Stimulated activated naive CD8-positive, alpha-beta T cell treated with anti-CD3 and anti-CD28 coated beads, Interleukin-15, amount 100 ng/mL, for 72 hours (primary cell): ENCODE data around the gene MEF2D.

Experiments used
- ATAC-seq: fragments of 150-1000 bp; cut with Tn5 transposase; 2 replicates; pipeline ENCODE4 v1.10.0; 2021; ENCODE audit warnings: mild to moderate bottlenecking, moderate library complexity
- DNase-seq, 2 donors: peaks; one replicate each; pipeline ENCODE4 v3.0.0; 2021 to 2022
- H3K27ac Mint-ChIP-seq, 2 donors: one replicate each; pipeline ENCODE4 v1.8.0; 2022; ENCODE audit warnings: mild to moderate bottlenecking in 2 of 2, mixed read lengths in 2 of 2, moderate library complexity in 2 of 2
- H3K27me3 Mint-ChIP-seq: one replicate; pipeline ENCODE4 v1.8.0; 2022; ENCODE audit warnings: mixed read lengths
- H3K4me1 Mint-ChIP-seq: one replicate; pipeline ENCODE4 v1.8.0; 2022; ENCODE audit warnings: mild to moderate bottlenecking, mixed read lengths
- H3K4me3 Mint-ChIP-seq, 2 donors: one replicate each; pipeline ENCODE4 v1.8.0; 2022; ENCODE audit warnings: mild to moderate bottlenecking in 2 of 2, mixed read lengths in 2 of 2, moderate library complexity in 1 of 2
- H3K9me3 Mint-ChIP-seq, 2 donors: one replicate each; pipeline ENCODE4 v1.8.0; 2022; ENCODE audit warnings: mixed read lengths in 2 of 2

The MEF2D gene

GRCh38 chr1:156500543-156500792 lies at the start of gene MEF2D:
Gene MEF2D, minus strand, starts transcription at chr1:156500775. Its CDS starts 17,483 bp downstream, at chr1:156483292.
- DNase-seq (no peak), ATAC-seq (peak; percentile 3)
- Mint-ChIP-seq H3K9me3 (peaks cover 0 to 3% of the 10 kb centered on the region in 2 donors), H3K4me3 (peak within 1 kb of the TSS; percentile 92), H3K27ac (peak within 1 kb of the TSS; percentile 95 to 96), H3K4me1 (peaks cover 76% of the 10 kb centered on the region), H3K27me3 (no peaks in the 10 kb centered on the region)

GRCh38 chr1:156550346-156550745 lies 49.8 kb upstream of the MEF2D start:
- DNase-seq (no peak), ATAC-seq (no peak)
- H3K4me3 Mint-ChIP-seq: no peak overlapping the region
- H3K27ac Mint-ChIP-seq: no peak overlapping the region
- no peaks in the 10 kb centered on the region for H3K4me1 Mint-ChIP-seq
- H3K27me3 Mint-ChIP-seq: no peaks in the 10 kb centered on the region
- no peaks in the 10 kb centered on the region for H3K9me3 Mint-ChIP-seq

DNA sequence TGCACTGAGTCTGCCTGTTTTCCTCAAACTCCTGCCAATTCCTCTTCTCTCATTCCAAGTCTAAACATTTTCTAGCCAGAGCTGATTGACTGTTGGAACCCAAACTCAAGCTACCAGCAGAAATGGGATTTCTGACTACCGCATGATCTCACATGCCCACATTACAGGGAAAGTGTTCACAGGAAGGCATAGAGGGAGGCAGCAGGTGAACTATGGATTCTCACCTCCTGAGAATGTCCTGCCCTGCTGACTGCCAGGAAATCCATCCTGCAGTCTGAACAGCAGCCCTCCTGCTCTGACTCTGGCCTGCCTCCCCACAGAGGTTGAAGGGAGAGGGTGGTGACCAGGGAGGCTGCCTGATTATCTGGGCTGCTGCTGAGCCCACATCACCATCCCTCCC lies 49.3 kb upstream of the MEF2D start:
- DNase-seq (no peak), ATAC-seq (no peak)
- Mint-ChIP-seq H3K27ac (no peak overlapping the region), H3K27me3 (no peaks in the 10 kb centered on the region), H3K9me3 (no peaks in the 10 kb centered on the region), H3K4me1 (no peaks in the 10 kb centered on the region), H3K4me3 (no peak overlapping the region)

DNA sequence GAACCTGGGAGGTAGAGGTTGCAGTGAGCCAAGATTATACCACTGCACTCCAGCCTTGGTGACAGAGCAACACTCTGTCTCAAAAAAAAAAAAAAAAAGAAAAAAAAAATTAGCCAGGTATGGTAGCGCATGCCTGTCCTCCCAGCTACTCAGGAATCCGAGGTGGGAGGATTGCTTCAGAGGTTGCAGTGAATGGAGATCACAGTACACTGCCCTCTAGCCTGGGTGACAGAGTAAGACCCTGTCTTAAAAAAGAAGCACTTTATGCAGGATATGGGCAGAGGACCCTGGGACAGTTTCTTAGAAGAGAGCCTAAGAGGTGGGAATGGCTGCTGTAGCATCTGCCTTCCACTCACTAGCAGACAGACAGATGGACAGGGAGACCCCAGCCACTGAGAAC lies 48.8 kb upstream of the MEF2D start:
- no peak overlapping the region for H3K27ac Mint-ChIP-seq
- ATAC-seq (no peak), DNase-seq (no peak)
- no peaks in the 10 kb centered on the region for H3K27me3 Mint-ChIP-seq
- no peaks in the 10 kb centered on the region for H3K9me3 Mint-ChIP-seq
- H3K4me1 Mint-ChIP-seq: no peaks in the 10 kb centered on the region
- no peak overlapping the region for H3K4me3 Mint-ChIP-seq

DNA sequence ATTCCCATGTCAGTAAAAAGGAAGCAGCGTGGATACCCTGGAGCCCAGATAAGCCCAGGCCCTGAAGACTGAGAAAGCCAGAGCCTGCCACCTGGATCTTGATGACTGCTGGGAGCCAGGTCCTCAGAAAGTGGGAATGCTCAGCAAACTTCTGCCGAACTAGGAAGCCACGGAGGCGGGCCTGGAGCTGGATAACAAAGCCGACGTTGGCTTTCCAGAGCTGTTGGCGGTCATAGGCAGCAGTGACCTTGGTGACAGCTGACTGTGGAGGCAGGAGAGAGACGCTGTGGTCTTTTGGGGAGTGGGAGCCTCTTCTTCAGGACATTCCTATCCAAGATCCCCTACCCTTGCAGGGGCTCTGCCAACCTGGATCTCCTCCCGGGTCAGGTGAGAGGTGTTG lies 47.4 kb upstream of the MEF2D start:
- Mint-ChIP-seq H3K4me1 (no peaks in the 10 kb centered on the region), H3K4me3 (no peak overlapping the region), H3K27ac (no peak overlapping the region), H3K9me3 (no peaks in the 10 kb centered on the region), H3K27me3 (no peaks in the 10 kb centered on the region)
- DNase-seq: no peak
- ATAC-seq: no peak

DNA sequence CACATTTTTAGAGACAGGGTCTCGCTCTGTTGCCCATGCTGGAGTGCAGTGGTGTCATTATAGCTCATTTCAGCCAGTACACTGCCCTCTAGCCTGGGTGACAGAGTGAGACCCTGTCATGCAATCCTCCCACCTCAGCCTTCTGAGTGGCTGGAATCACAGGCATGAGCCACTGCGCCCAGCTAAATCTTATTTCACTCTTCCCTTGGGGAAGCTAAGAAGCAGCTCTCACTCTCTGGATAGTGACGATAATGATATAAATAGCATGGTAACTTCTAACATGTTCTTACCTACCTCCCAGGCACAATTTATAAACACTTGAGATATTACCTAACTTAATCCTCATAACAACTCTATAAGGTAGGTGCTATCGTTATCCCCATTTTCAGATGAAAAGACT lies 46.9 kb upstream of the MEF2D start:
- no peak for ATAC-seq
- DNase-seq: no peak
- H3K4me1 Mint-ChIP-seq: no peaks in the 10 kb centered on the region
- H3K27ac Mint-ChIP-seq: no peak overlapping the region
- no peaks in the 10 kb centered on the region for H3K27me3 Mint-ChIP-seq
- no peak overlapping the region for H3K4me3 Mint-ChIP-seq
- no peaks in the 10 kb centered on the region for H3K9me3 Mint-ChIP-seq

DNA sequence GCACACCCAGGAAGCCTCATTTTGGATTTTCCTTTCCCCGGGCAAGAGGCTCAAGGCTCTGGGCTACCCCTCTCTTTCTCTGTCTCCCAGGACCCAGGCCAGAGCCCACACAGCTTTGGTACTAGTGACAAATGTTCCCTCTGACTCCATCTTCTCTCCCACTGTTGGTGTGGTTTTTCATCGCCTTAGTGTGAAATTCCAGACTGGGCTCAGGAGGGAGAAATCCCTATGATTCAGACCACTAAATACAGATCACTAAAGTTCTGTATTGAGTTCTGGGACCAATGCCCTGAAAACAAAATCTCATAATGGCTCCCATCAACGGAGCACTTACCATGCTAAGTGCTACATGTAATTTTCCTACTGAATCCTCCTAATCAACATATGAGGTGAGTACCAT lies 45.7 kb upstream of the MEF2D start:
- no peaks in the 10 kb centered on the region for H3K4me1 Mint-ChIP-seq
- no peak for ATAC-seq
- DNase-seq: no peak

GRCh38 chr1:156544592-156545102 lies 44.1 kb upstream of the MEF2D start:
- DNase-seq (no peak), ATAC-seq (no peak)
- H3K27me3 Mint-ChIP-seq: no peaks in the 10 kb centered on the region
- no peak overlapping the region for H3K27ac Mint-ChIP-seq
- H3K9me3 Mint-ChIP-seq: no peaks in the 10 kb centered on the region
- H3K4me3 Mint-ChIP-seq: no peak overlapping the region
- no peaks in the 10 kb centered on the region for H3K4me1 Mint-ChIP-seq

More for the DNA sequence above, 45.7 kb upstream of the MEF2D start:
- Mint-ChIP-seq H3K4me3 (no peak overlapping the region), H3K9me3 (no peaks in the 10 kb centered on the region), H3K27me3 (no peaks in the 10 kb centered on the region), H3K27ac (no peak overlapping the region)

- ATAC-seq: no peak
- no peaks in the 10 kb centered on the region for H3K27me3 Mint-ChIP-seq
These were observed 42.5 kb upstream of the MEF2D start for GRCh38 chr1:156543066-156543465.

GRCh38 chr1:156540955-156541354 lies 40.4 kb upstream of the MEF2D start:
- no peaks in the 10 kb centered on the region for H3K9me3 Mint-ChIP-seq
- no peak for DNase-seq
- no peak for ATAC-seq

More at GRCh38 chr1:156543066-156543465, 42.5 kb upstream of the MEF2D start:
- Mint-ChIP-seq H3K27ac (no peak overlapping the region), H3K4me3 (no peak overlapping the region), H3K9me3 (no peaks in the 10 kb centered on the region), H3K4me1 (no peaks in the 10 kb centered on the region)
- no peak for DNase-seq

DNA sequence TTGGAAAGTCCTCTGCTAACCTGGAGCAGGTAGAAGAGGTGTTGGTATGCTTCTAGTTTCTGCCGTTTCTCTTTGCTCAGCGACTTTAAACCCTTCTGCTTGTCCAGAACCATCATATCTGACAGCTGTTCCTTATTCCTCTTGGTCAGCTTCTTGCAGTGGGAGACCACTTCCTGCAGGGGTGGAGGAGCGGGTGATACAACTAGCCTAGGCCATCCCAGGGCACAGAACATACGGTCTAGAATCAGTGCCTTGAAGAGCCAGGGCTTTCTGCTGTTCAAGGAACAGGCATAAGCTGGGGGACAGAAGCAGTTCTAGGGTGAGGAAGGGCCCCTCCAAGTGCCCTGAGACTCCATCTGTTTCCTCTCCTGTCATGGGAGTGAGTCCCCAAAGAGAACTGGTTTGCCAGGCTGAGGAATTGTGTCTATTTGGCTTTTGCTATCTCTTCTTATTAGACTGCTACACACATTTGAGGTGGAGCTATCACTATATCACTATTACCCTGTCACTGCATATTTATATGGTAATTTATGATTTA lies 39.3 kb upstream of the MEF2D start:
- Mint-ChIP-seq H3K27me3 (no peaks in the 10 kb centered on the region), H3K4me1 (no peaks in the 10 kb centered on the region), H3K4me3 (no peak overlapping the region), H3K27ac (no peak overlapping the region), H3K9me3 (no peaks in the 10 kb centered on the region)
- ATAC-seq (no peak), DNase-seq (no peak)

More at GRCh38 chr1:156540955-156541354, 40.4 kb upstream of the MEF2D start:
- Mint-ChIP-seq H3K4me1 (no peaks in the 10 kb centered on the region), H3K4me3 (no peak overlapping the region), H3K27ac (peak overlapping the region in 1 of 2 donors; percentile 72), H3K27me3 (no peaks in the 10 kb centered on the region)

GRCh38 chr1:156538711-156539440 lies 38.3 kb upstream of the MEF2D start:
- no peaks in the 10 kb centered on the region for H3K4me1 Mint-ChIP-seq
- no peaks in the 10 kb centered on the region for H3K9me3 Mint-ChIP-seq
- no peak for ATAC-seq

DNA sequence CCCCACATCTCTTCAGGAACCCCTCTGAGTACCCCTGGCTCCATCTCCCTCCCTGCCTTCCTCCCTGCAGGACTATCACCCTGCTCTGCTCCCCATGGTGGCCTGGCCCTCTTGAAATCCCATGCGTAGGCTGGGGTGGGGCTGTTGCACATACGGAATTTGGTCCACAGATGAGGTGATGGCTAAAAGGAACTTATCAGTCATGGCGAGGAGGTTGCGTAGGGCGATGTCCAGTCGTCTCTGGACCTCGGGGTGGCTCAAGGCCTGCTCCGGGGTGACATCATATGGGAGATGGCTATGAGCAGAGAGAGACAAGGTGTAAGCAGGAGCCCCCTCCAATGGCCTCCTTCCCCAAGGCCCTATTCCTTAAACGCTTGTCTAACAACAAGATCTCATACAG lies 36.5 kb upstream of the MEF2D start:
- H3K4me3 Mint-ChIP-seq: no peak overlapping the region
- ATAC-seq (no peak), DNase-seq (no peak)
- no peaks in the 10 kb centered on the region for H3K9me3 Mint-ChIP-seq
- H3K27me3 Mint-ChIP-seq: no peaks in the 10 kb centered on the region
- H3K27ac Mint-ChIP-seq: no peak overlapping the region
- no peaks in the 10 kb centered on the region for H3K4me1 Mint-ChIP-seq

More at GRCh38 chr1:156538711-156539440, 38.3 kb upstream of the MEF2D start:
- no peak for DNase-seq
- Mint-ChIP-seq H3K27ac (no peak overlapping the region), H3K27me3 (no peaks in the 10 kb centered on the region), H3K4me3 (no peak overlapping the region)

GRCh38 chr1:156534424-156535060 lies 34.0 kb upstream of the MEF2D start:
- ATAC-seq: no peak

GRCh38 chr1:156533568-156534220 lies 33.1 kb upstream of the MEF2D start:
- Mint-ChIP-seq H3K27me3 (no peaks in the 10 kb centered on the region), H3K27ac (peak overlapping the region in 1 of 2 donors; percentile 69), H3K4me1 (peaks cover 4% of the 10 kb centered on the region), H3K4me3 (no peak overlapping the region), H3K9me3 (no peaks in the 10 kb centered on the region)
- DNase-seq (no peak), ATAC-seq (no peak)

More at GRCh38 chr1:156534424-156535060, 34.0 kb upstream of the MEF2D start:
- Mint-ChIP-seq H3K27ac (no peak overlapping the region), H3K4me1 (no peaks in the 10 kb centered on the region), H3K9me3 (no peaks in the 10 kb centered on the region), H3K27me3 (no peaks in the 10 kb centered on the region), H3K4me3 (no peak overlapping the region)
- no peak for DNase-seq

DNA sequence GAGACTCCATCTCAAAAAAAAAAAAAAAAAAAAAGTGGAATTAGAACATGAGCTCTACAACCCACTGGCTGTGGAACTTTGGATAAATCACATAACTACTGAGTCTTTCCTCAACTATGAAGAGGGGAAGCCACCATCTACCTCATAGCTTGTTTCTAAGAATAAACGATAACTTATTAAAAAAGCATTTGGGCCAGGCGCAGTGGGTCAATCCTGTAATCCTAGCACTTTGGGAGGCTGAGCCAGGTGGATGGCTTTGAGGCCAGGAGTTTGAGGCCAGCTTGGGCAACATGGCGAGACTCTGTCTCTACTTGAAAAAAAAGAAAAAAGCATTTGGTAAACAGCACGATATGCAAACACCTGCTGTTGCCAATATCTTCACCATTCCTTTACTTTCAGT lies 31.8 kb upstream of the MEF2D start:
- H3K4me3 Mint-ChIP-seq: no peak overlapping the region
- DNase-seq (no peak), ATAC-seq (no peak)
- no peaks in the 10 kb centered on the region for H3K9me3 Mint-ChIP-seq
- H3K4me1 Mint-ChIP-seq: peaks cover 18% of the 10 kb centered on the region
- H3K27me3 Mint-ChIP-seq: no peaks in the 10 kb centered on the region
- no peak overlapping the region for H3K27ac Mint-ChIP-seq
